Hepatocyte (in vitro differentiated cells): ENCODE results near the gene ARHGAP45. TPM values are rescaled to one million over a fixed set of nuclear protein-coding genes. Genes with fewer than 3 reads are reported as not detected.
A peak's percentile ranks its signal among the peaks of the same experiment; 100 is the strongest.

Source experiments
- DNase-seq: peaks from one replicate; pipeline ENCODE4 v3.0.0-alpha.2; 2016; ENCODE audit warnings: low spot score
- H2AFZ ChIP-seq: fragments of 200-600 bp; sonication (generic); 2 replicates; pipeline ENCODE4 v1.6.0; 2016; ENCODE audit warnings: antibody characterized with exemption, mild to moderate bottlenecking
- H3K27ac ChIP-seq: fragments of 200-600 bp; sonication (generic); 2 replicates; pipeline ENCODE4 v1.5.1; 2016; ENCODE audit warnings: mild to moderate bottlenecking
- H3K27me3 ChIP-seq: fragments of 200-600 bp; sonication (generic); 2 replicates; pipeline ENCODE4 v1.6.1; 2016
- H3K36me3 ChIP-seq: fragments of 200-600 bp; sonication (generic); replicated peaks from 2 replicates; pipeline ENCODE4 v1.5.1; 2016; ENCODE audit warnings: low read depth; ENCODE audit not compliant: insufficient read depth
- H3K4me1 ChIP-seq: fragments of 200-600 bp; sonication (generic); 2 replicates; pipeline ENCODE4 v1.5.1; 2016; ENCODE audit warnings: mild to moderate bottlenecking, moderate library complexity; ENCODE audit not compliant: insufficient read depth
- H3K4me2 ChIP-seq: fragments of 200-600 bp; sonication (generic); 2 replicates; pipeline ENCODE4 v1.6.0; 2016
- H3K4me3 ChIP-seq: fragments of 200-600 bp; sonication (generic); 2 replicates; pipeline ENCODE4 v1.5.1; 2016; ENCODE audit warnings: mild to moderate bottlenecking
- H3K79me2 ChIP-seq: fragments of 200-600 bp; sonication (generic); 2 replicates; pipeline ENCODE4 v1.6.0; 2017; ENCODE audit warnings: mild to moderate bottlenecking
- H3K9me2 ChIP-seq: fragments of 200-600 bp; sonication (generic); replicated peaks from 2 replicates; pipeline ENCODE4 v1.6.0; 2017; ENCODE audit warnings: mild to moderate bottlenecking; ENCODE audit not compliant: insufficient read depth
- H3K9me3 ChIP-seq: fragments of 200-600 bp; sonication (generic); 2 replicates; pipeline ENCODE4 v1.5.1; 2016; ENCODE audit warnings: low read depth, mild to moderate bottlenecking
- H4K20me1 ChIP-seq: fragments of 200-600 bp; sonication (generic); 2 replicates; pipeline ENCODE4 v1.6.0; 2016; ENCODE audit warnings: mild to moderate bottlenecking; ENCODE audit not compliant: insufficient read depth, poor library complexity, severe bottlenecking
- EZH2 ChIP-seq: fragments of 200-600 bp; sonication (generic); IDR thresholded peaks from 2 replicates; pipeline ENCODE4 v1.6.1; 2016; ENCODE audit warnings: antibody characterized with exemption, mild to moderate bottlenecking, borderline replicate concordance
- EZH2phosphoT487 ChIP-seq: fragments of 200-600 bp; sonication (generic); IDR thresholded peaks from one replicate; pipeline ENCODE4 v1.6.1; 2018; ENCODE audit warnings: antibody characterized with exemption, mild to moderate bottlenecking, low read depth, moderate library complexity; ENCODE audit not compliant: unreplicated experiment, severe bottlenecking
- WGBS: methylation state at CpG from one replicate; pipeline ENCODE4 v1.1.6; 2016; ENCODE audit warnings: low lambda C conversion rate; ENCODE audit errors: missing lambda C conversion rate; 5-methylcytosine and 5-hydroxymethylcytosine counted together
- polyA plus RNA-seq: library from polyadenylated mRNA; unstranded; fragments of >200 nt; fragmentation: Nextera tagmentation; extraction: Ambion mirVana; gene quantifications from 2 replicates; pipeline ENCODE4 v1.2.1, GENCODE V29; 2016
- total RNA-seq: library from RNA; depleted of rRNA; stranded (reverse); fragments of >200 nt; gene quantifications from 2 replicates; pipeline ENCODE4 v1.2.3, GENCODE V29; 2014
- TF ChIP-seq, protein P1 (sequence below): fragments of 200-600 bp; sonication (generic); IDR thresholded peaks from 2 replicates; pipeline ENCODE4 v1.5.1; 2016; ENCODE audit warnings: antibody characterized with exemption, mild to moderate bottlenecking; ENCODE audit not compliant: poor library complexity

Gene ARHGAP45
- total and polyA plus RNA-seq, 2 experiments from 2014 or later, result 12.9 to 18.3 TPM

DNA sequence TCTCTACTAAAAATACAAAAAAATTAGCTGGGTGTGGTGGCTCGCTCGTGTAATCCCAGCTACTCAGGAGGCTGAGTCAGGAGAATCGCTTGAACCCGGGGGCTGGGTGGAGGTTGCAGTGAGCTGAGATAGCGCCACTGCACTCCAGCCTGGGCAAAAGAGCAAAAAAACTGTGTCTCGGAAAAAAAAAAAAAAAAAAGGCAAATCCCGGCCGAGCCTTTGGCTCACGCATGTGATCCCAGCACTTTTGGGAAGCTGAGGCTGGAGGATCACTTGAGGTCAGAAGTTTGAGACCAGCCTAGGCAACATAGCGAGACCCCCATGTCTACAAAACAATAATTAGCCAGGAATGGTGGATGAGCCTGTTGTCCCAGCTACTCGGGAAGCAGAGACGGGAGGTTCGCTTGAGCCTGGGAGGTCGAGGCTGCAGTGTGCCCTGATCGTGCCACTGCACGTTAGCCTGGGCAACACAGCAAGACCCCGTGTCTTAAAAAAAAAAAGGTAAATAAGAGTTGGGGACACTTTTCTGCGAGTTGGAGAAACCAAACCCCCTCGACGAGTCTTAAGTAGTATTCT is 36.3 kb downstream of the ARHGAP45 start:
- H3K79me2 ChIP-seq, result peaks cover 24% of the 10 kb centered on the region
- H3K4me3 ChIP-seq, result no peak overlapping the region
- no peaks in the 10 kb centered on the region for H3K27me3 ChIP-seq
- 55% methylated on average over 20 of the region's 20 CpGs for WGBS
- peaks cover 19% of the 10 kb centered on the region for H4K20me1 ChIP-seq
- peak overlapping the region; percentile 97 for H3K27ac ChIP-seq
- no peak overlapping the region for H2AFZ ChIP-seq
- H3K9me2 ChIP-seq, result no peaks in the 10 kb centered on the region
- H3K9me3 ChIP-seq, result no peaks in the 10 kb centered on the region
- no peaks in the 10 kb centered on the region for H3K36me3 ChIP-seq
- H3K4me2 ChIP-seq, result peak overlapping the region; percentile 70
- no peak for DNase-seq
- H3K4me1 ChIP-seq, result peaks cover 41% of the 10 kb centered on the region
- TF ChIP-seq EZH2, result no peak
- no peak for TF ChIP-seq EZH2phosphoT487
- TF ChIP-seq, protein P1, sequence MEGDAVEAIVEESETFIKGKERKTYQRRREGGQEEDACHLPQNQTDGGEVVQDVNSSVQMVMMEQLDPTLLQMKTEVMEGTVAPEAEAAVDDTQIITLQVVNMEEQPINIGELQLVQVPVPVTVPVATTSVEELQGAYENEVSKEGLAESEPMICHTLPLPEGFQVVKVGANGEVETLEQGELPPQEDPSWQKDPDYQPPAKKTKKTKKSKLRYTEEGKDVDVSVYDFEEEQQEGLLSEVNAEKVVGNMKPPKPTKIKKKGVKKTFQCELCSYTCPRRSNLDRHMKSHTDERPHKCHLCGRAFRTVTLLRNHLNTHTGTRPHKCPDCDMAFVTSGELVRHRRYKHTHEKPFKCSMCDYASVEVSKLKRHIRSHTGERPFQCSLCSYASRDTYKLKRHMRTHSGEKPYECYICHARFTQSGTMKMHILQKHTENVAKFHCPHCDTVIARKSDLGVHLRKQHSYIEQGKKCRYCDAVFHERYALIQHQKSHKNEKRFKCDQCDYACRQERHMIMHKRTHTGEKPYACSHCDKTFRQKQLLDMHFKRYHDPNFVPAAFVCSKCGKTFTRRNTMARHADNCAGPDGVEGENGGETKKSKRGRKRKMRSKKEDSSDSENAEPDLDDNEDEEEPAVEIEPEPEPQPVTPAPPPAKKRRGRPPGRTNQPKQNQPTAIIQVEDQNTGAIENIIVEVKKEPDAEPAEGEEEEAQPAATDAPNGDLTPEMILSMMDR, result no peak

DNA sequence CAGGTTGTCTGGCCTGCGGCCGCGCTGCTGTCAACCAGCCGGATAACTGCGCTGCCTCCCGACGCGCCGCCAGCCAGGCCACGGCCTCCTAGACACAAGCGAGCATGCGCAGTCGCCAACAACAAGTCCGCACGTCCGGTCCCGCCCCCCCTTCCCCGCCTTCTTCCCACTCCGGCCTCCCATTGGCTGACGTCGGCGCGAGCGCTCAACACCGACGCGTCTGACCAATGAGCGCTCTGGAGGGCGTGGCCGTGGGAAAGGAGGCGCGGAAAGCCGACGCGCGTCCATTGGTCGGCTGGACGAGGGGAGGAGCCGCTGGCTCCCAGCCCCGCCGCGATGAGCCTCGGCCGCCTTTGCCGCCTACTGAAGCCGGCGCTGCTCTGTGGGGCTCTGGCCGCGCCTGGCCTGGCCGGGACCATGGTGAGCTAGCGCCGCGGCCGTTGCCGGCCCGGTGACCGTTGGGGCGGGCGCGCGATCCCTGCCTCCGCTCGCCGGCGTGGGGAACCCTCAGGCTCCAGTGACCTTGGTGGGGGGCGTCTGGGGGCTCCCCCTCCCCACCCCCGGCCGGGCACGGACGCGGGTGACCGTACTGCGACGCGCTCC is 36.8 kb downstream of the ARHGAP45 start, which contains the start of gene GPX4:
GPX4 (plus strand) TSS at position 287 of the 603 bp plus-strand sequence; CDS start at position 337, 50 bp downstream.
- H3K9me3 ChIP-seq, result no peaks in the 10 kb centered on the region
- no peaks in the 10 kb centered on the region for H3K9me2 ChIP-seq
- no peak for TF ChIP-seq EZH2phosphoT487
- no peak for TF ChIP-seq EZH2
- TF ChIP-seq, protein P1, result no peak
- no peak within 1 kb of the TSS for H2AFZ ChIP-seq
- peaks cover 36% of the 10 kb centered on the region for H3K4me1 ChIP-seq
- H3K4me3 ChIP-seq, result peak within 1 kb of the TSS; percentile 95
- H3K27ac ChIP-seq, result peak within 1 kb of the TSS; percentile 99
- no peaks in the 10 kb centered on the region for H3K36me3 ChIP-seq
- DNase-seq, result peak; percentile 100
- H4K20me1 ChIP-seq, result peaks cover 19% of the 10 kb centered on the region
- peak within 1 kb of the TSS; percentile 95 for H3K4me2 ChIP-seq
- H3K79me2 ChIP-seq, result peaks cover 24% of the 10 kb centered on the region
- no peaks in the 10 kb centered on the region for H3K27me3 ChIP-seq
- under 1% methylated on average over 61 of the region's 75 CpGs for WGBS

DNA sequence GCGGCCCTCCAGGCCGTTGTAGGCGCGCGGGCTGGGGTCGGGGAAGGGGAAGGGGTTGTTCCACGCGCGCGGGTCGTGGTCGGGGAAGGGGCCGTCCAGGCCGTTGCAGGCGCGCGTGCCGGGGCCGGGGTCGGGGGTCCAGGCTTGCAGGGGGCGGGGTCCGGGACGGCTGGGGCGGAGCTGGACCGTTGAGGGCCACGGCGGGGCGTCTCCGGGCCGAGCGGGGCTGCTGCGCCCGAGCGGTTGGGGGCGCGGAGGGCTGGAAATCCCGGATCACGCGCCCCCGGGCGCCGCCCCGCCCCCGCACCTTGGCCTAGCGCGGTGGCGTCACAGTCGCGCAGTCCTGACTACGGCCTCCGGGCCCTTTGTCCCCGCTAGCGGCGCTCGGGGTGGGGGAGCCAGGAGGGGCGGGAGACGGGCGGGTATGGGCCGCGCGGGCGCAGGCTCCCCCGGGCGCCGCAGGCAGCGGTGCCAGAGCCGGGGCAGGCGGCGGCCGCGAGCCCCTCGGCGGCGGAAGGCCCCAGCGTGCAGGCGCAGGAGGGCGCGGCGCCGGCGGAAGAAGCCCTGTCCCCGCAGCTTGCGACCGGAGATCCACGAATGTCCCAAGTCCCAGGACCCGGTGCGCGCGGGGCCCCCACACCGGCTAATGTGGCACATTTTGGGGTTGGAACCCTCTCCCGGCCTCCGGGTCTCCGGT is 37.5 kb downstream of the ARHGAP45 start:
- H3K27me3 ChIP-seq, result no peaks in the 10 kb centered on the region
- peak overlapping the region; percentile 95 for H3K4me2 ChIP-seq
- peaks cover 24% of the 10 kb centered on the region for H3K79me2 ChIP-seq
- H2AFZ ChIP-seq, result no peak overlapping the region
- TF ChIP-seq EZH2phosphoT487 (no peak), EZH2 (no peak)
- TF ChIP-seq, protein P1, result no peak
- H3K9me3 ChIP-seq, result no peaks in the 10 kb centered on the region
- peak; percentile 93 for DNase-seq
- peak overlapping the region; percentile 95 for H3K4me3 ChIP-seq
- peaks cover 30% of the 10 kb centered on the region for H3K4me1 ChIP-seq
- 1% methylated on average over 23 of the region's 93 CpGs for WGBS
- no peaks in the 10 kb centered on the region for H3K9me2 ChIP-seq
- peak overlapping the region; percentile 99 for H3K27ac ChIP-seq
- no peaks in the 10 kb centered on the region for H3K36me3 ChIP-seq
- H4K20me1 ChIP-seq, result peaks cover 19% of the 10 kb centered on the region
